ENCODE data around the gene JMJD8. TPM values are rescaled to one million over a fixed set of nuclear protein-coding genes. Genes with fewer than 3 reads are reported as not detected.

JMJD8 gene
- total RNA-seq, 4 donors from 2014 or later, result 72.8 to 156 (median 124) TPM

- Histone ChIP-seq H3K36me3 (peaks cover 19 to 26% of the 10 kb centered on the region in 2 donors), H3K27ac (no peak overlapping the region), H3K4me3 (replicated peaks in 1 of 3) (no peak overlapping the region), H3K9me3 (no peaks in the 10 kb centered on the region), H3K4me1 (peaks cover 15 to 22% of the 10 kb centered on the region in 2 donors), H3K27me3 (no peaks in the 10 kb centered on the region)
- WGBS, 2 donors, result 57 to 61% methylated on average over 4 to 12 of the region's 25 CpGs
- intact Hi-C loops (cut with DNase I), result no loop called here
- DNase-seq, result no peak
- TF ChIP-seq POLR2A (IDR thresholded peaks at IDR 0.05), result no peak
- TF ChIP-seq CTCF (IDR thresholded peaks at IDR 0.05), result no peak
Observed at GRCh38 chr16:675884-676564, 8.1 kb downstream of the JMJD8 start.

GRCh38 chr16:674968-675883 lies 8.9 kb downstream of the JMJD8 start, which contains the start of gene RHBDL1:
Gene RHBDL1 (plus strand): TSS chr16:675671. CDS start chr16:675791, 120 bp downstream.
- Histone ChIP-seq H3K36me3 (peaks cover 27 to 34% of the 10 kb centered on the region in 2 donors), H3K4me1 (peaks cover 11 to 20% of the 10 kb centered on the region in 2 donors), H3K9me3 (no peaks in the 10 kb centered on the region), H3K4me3 (replicated peaks in 1 of 3) (no peak within 1 kb of the TSS), H3K27me3 (no peaks in the 10 kb centered on the region), H3K27ac (no peak within 1 kb of the TSS)
- peak; percentile 38 to 42 for DNase-seq
- no peak for TF ChIP-seq CTCF (IDR thresholded peaks at IDR 0.05)
- TF ChIP-seq POLR2A (IDR thresholded peaks at IDR 0.05), result no peak
- intact Hi-C loops (cut with DNase I), result no loop called here
- WGBS, 2 donors, result 14 to 29% methylated on average over 11 to 14 of the region's 73 CpGs

- TF ChIP-seq CTCF (IDR thresholded peaks at IDR 0.05) (no peak), POLR2A (IDR thresholded peaks at IDR 0.05) (no peak)
- H3K4me3 ChIP-seq (replicated peaks in 1 of 3), result no peak overlapping the region
- H3K27me3 ChIP-seq, result no peaks in the 10 kb centered on the region
- H3K27ac ChIP-seq, result no peak overlapping the region
- intact Hi-C loops (cut with DNase I), result no loop called here
- no peaks in the 10 kb centered on the region for H3K9me3 ChIP-seq
- 83 to 88% methylated on average over 4 to 12 of the region's 22 CpGs for WGBS, 2 donors
- peaks cover 33 to 43% of the 10 kb centered on the region in 2 donors for H3K36me3 ChIP-seq
- peaks cover 8 to 18% of the 10 kb centered on the region in 2 donors for H3K4me1 ChIP-seq
- DNase-seq, result no peak
Observed at GRCh38 chr16:674214-674881, 9.8 kb downstream of the JMJD8 start.

GRCh38 chr16:673399-673991 lies 10.6 kb downstream of the JMJD8 start:
- WGBS, 2 donors, result 90% methylated on average over 11 of the region's 18 CpGs; no CpG with 5 or more reads in 1 of the 2 donors
- DNase-seq, result no peak
- H3K4me1 ChIP-seq, result peaks cover 11 to 21% of the 10 kb centered on the region in 2 donors
- H3K27ac ChIP-seq, result no peak overlapping the region
- no peak for TF ChIP-seq POLR2A (IDR thresholded peaks at IDR 0.05)
- TF ChIP-seq CTCF (IDR thresholded peaks at IDR 0.05), result no peak
- intact Hi-C loops (cut with DNase I), result no loop called here
- H3K36me3 ChIP-seq, result peaks cover 33 to 44% of the 10 kb centered on the region in 2 donors
- no peaks in the 10 kb centered on the region for H3K9me3 ChIP-seq
- H3K27me3 ChIP-seq, result no peaks in the 10 kb centered on the region
- no peak overlapping the region for H3K4me3 ChIP-seq (replicated peaks in 1 of 3)

Data from thyroid gland (tissue), 4 donors.